HPDE6-E6E7 (cell line): Measurements from ENCODE around the gene ACOT7.
"Not testable (repeated sequence)": the region's sequence is repeated elsewhere in the genome, so short reads cannot be mapped to it uniquely, and the experiment has no call there.

ENCODE experiments used
- DNase-seq: peaks from one replicate; pipeline ENCODE4 v3.0.0; 2011; ENCODE audit warnings: missing footprints; ENCODE audit errors: extremely low spot score

ACOT7 gene

DNA sequence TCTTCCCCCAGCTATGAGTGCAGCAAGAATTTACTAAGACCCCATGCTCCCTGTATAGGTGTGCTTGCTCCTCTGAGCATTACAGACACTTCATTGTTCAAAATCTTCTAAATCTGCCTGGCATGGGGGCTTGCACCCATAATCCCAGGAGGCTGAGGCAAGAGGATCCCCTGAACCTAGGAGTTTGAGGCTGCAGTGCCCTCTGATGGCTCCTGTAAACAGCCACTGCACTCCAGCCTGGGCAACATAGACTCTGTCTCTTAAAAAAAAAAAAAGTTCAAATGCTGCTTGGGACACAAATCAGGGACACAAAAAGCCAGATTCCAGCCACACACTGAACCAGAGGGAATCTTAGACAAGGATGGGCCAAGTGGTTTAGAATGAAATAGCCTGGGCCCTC is 3.4 kb upstream of the ACOT7 start:
- DNase-seq, result no peak

GRCh38 chr1:6395781-6396244 is 2.2 kb upstream of the ACOT7 start:
- DNase-seq, result not testable (repeated sequence)

GRCh38 chr1:6395130-6395529 is 1.6 kb upstream of the ACOT7 start:
- not testable (repeated sequence) for DNase-seq

DNA sequence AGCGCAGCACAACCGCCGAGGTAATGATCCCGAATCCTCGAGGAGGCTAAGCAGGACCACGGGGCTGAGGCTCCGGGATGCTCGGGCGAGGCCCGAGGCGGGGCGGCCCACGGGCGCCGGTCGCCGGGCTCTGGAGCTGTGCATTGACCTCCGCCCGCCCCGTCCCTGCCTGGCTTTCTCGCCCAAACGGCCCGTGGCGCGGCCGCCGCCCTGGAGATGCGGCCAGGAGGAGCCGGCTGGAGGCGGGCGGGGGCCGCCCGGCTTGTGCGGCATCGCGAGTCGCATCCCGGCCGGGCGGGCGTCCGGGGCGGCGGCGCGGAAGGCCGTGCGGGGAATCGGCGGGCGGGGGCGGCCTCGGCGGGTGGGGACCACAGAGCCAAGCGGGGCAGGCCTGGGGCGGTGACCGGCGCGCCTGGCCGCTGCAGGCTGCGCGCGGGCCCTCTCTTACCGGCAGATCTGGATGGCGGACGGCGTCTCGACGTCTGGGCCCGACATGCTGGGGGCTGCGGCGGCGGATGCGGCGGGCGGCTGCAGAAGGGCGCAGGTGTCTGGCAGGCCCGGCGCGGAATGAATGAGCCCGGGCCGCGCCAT is 663 bp downstream of the ACOT7 start:
- no peak for DNase-seq

DNA sequence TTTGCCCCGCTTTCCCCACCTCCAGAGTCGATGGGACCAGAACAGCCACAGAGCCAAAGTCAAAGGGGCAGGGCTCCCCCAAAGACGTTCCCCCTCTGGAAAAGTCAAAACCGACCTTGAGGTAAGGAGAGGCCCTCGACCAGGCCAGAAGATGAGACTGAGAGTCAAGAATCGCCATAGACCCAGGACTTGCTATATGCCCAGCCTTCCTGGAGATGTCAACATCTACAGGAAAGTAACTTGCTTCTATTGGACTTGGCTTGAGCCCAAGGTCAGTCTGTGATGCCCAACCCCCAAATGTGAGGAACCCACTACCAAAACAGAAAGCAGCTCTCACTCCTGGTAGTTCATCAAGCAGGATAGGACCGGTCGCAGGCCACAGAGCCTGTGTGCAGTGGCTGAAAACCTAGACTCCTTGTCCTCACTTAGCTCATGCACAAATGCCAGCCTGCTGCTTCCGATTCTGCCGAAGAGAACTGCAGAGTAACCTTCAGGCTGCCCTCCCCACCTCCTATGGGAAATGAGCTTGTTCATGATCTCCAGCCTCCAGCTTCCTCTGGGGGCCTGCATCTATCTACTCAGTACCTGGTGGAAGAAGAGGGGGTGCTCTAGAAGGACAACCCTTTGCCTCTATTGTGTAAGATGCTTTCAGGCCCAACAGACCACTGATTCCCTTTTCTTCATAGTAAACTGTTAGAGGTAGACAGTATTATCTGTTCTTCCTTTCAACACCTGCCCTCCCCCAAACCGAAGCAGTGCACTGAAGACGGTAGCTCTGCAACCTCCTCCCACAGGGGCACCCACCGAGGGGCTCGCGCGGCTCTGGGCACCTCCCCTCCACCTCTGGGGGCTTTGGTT is 1.4 kb downstream of the ACOT7 start:
- DNase-seq, result no peak

DNA sequence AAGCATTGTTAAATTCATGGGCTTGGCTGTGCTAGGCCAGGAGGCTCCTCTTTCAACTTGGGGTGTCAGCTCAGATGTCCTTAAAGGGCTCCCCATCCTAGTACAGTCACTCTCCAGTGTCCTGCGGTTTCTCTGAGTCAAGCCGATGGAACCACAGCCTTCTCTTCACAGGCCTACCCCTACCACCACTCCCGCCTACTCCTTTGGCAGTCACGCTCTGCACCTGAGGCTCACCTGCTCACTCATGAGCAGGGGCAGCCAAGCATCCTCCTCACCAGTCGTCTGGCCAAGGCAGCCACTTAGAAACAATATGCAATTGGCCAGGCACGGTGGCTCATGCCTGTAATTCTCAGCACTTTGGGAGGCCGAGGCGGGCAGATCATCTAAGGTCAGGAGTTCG is 3.6 kb downstream of the ACOT7 start:
- no peak for DNase-seq

GRCh38 chr1:6386371-6386949 is 7.1 kb downstream of the ACOT7 start:
- no peak for DNase-seq

- peak; percentile 95 for DNase-seq
These were observed 7.9 kb downstream of the ACOT7 start for GRCh38 chr1:6385488-6386191.

- DNase-seq, result no peak
These were observed 8.6 kb downstream of the ACOT7 start for GRCh38 chr1:6384962-6385361.

- DNase-seq, result no peak
These were observed 9.4 kb downstream of the ACOT7 start for GRCh38 chr1:6384135-6384534.

DNA sequence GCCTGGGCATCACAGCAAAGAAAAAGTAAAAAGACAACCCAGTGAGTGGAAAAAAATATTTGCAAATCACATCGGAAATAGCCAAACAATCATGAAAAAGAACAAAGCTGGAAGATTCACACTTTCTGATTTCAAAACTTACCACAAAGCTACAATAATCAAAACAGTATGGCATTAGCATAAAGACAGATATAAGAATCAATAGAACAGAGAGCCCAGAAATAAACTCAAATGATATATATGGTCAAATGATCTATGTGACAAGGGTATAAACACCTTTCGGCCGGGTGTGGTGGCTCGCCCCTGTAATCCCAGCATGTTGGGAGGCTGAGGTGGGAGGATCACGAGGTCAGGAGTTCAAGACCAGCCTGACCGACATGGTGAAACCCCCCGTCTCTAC is 13.5 kb downstream of the ACOT7 start:
- no peak for DNase-seq

DNA sequence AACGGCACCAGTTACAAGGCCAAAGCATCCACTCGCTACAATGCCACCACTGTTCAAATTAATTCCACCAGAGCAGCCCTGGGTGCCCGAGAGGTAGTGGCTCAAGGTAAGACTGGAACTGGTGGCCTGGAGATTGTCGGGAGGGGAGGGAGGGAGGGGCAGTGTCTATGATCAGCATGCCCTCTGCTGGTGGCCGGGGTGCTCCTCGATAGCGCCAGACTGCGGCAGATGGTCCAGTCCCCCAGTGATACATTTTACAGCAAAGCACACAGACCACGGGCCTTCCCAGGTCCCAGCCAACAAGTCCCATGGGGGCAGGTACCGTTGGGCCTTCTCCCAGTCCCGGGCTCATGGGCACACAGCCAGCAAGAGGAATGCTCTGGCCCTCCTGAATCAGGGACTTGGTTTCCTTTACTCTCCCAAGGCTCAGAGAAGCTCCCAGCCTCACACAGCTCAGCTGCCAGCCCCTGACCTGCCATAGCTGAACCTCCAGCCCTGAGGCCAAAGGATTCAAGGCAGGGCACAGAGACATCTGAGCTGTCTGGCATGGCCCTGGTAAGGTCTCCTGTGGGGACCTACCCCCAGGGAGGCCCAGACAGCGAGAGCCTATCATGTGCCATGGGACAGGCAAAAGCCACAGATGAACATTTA is 15.3 kb downstream of the ACOT7 start:
- DNase-seq, result no peak

GRCh38 chr1:6373961-6374720 is 19.4 kb downstream of the ACOT7 start:
- DNase-seq, result no peak

GRCh38 chr1:6372236-6372635 is 21.3 kb downstream of the ACOT7 start:
- not testable (repeated sequence) for DNase-seq

GRCh38 chr1:6370006-6370405 is 23.6 kb downstream of the ACOT7 start:
- no peak for DNase-seq

- no peak for DNase-seq
These were observed 26.1 kb downstream of the ACOT7 start for GRCh38 chr1:6367381-6368012.

DNA sequence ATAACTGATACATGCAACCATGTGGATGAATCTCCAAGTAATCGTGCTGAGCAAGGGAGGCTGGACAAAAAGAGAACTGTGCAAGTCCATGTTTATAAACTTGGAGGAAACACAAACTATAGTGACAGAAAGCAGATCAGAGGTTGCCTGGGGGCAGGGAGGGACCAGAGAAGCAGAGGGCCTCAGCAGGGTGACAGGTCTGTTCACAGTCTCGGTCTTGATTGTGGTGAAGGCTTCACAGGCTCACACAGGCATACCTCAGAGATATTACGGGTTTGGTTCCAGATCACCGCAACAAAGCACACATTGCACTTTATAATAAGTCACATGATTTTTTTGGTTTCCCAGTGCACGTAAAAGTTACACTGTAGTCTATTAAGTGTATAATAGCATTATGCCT is 28.5 kb downstream of the ACOT7 start:
- DNase-seq, result no peak

DNA sequence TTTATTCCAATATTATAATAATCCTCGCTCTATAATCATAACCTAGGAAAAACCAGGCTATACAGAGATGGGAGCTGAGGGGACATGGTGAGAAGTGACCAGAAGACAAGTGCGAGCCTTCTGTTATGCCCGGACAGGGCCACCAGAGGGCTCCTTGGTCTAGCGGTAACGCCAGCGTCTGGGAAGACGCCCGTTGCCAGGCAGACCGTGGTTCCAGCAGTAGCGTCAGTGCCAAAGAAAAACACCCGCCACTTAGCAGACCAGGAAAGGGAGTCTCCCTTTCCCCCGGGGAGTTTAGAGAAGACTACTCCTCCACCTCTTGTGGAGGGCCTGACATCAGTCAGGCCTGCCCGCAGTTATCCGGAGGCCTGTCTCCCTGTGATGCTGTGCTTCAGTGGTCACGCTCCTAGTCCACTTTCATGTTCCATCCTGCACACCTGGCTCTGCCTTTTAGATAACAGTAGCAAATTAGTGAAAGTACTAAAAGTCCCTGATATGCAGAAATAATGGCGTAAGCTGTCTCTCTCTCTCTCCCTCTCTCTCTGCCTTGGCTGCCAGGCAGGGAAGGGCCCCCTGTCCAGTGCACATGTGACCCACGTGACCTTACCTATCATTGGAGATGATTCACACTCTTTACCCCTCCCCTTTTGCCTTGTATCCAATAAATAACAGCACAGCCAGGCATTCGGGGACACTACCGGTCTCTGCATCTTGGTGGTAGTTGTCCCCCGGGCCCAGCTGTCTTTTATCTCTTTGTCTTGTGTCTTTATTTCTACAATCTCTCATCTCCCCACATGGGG is 30.3 kb downstream of the ACOT7 start:
- not testable (repeated sequence) for DNase-seq

DNA sequence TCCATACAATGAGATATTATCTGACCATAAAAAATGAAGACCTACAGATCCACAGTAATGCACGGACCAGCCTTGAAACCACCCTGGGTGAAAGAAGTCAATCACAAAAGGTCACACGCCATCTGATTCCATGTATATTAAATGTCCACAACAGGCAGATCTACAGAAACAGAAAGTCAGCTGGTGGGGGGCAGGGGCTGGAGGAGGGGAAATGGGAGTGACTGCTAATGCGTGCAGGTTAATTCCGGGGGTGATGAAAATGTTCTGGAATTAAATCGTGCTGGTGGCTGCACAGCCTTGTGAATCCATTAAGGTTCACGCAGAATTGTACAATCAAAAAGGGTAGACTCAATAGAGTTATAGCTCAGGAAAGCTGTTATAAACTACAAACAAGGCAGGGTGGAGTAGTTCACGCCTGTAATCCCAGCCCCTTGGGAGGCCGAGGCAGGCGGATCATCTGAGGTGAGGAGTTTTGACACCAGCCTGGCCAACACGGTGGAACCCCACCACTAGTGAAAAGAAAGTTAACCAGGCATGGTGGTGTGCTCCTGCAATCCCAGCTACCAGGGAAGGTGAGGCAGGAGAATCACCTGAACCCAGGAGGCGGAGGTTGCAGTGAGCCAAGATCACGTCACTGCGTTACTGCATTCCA is 32.3 kb downstream of the ACOT7 start:
- DNase-seq, result no peak
